HCT116 (cell line): Measurements from ENCODE around the gene USP10. TPM values are rescaled to one million over a fixed set of nuclear protein-coding genes. Genes with fewer than 3 reads are reported as not detected.

Source experiments
- ATAC-seq: fragments of 200-7000 bp; cut with Tn5 transposase; 2 replicates; pipeline ENCODE4 v1.9.1; 2020; ENCODE audit warnings: mild to moderate bottlenecking, moderate library complexity
- BruUV-seq: library from RNA; stranded (reverse); fragments of 400-500 nt; replicated peaks from 2 replicates; lab custom pipeline; 2021; lab: Mats Ljungman, UMichigan
- CTCF ChIA-PET: fragments of 300-600 bp; sonication (Branson Sonifier 250); formaldehyde crosslinking; loops from one replicate; lab custom pipeline; 2021; ENCODE audit warnings: antibody characterized with exemption; lab: Charles Lee
- POLR2A ChIA-PET: fragments of 300-600, 350-600 bp; sonication (Branson Sonifier 250); formaldehyde crosslinking; loops from one replicate; lab custom pipeline; 2021; ENCODE audit warnings: antibody characterized with exemption; lab: Charles Lee
- RAD21 ChIA-PET, 2 experiments: fragments of 300-600 bp; sonication (Branson Sonifier 250); formaldehyde crosslinking; loops; one replicate each; lab custom pipeline; 2023; ENCODE audit warnings: low total read pairs in 2 of 2; ENCODE audit not compliant: uncharacterized antibody in 2 of 2, unreplicated experiment in 2 of 2, low non-redundant PET in 1 of 2; lab: Charles Lee
- DNase-seq: peaks from one replicate; pipeline ENCODE4 v3.0.0-alpha.2; 2010; ENCODE audit warnings: low read depth, low spot score
- H2AFZ ChIP-seq: fragments of 200-600 bp; shearing (Covaris generic), sonication (generic); 2 replicates; pipeline ENCODE4 v1.6.1; 2017; ENCODE audit warnings: low read depth, mixed run types, mixed read lengths, antibody characterized with exemption, low read length; ENCODE audit not compliant: poor library complexity, severe bottlenecking
- H3K27ac ChIP-seq: 2 replicates; pipeline ENCODE4 v1.5.1; 2012; ENCODE audit warnings: low read depth, low read length
- H3K27me3 ChIP-seq: fragments of 200-600 bp; sonication (generic); 2 replicates; pipeline ENCODE4 v1.6.1; 2016; ENCODE audit warnings: mixed run types, low read length, mixed read lengths; ENCODE audit not compliant: insufficient read depth
- H3K36me3 ChIP-seq, 2 experiments: fragments of 200-500 bp in 1 of 2; fragments of 200-600 bp in 1 of 2; sonication (Bioruptor generic) in 1 of 2; sonication (generic) in 1 of 2; 2 replicates each; pipeline versions ENCODE4 v1.5.1 to v1.6.1; 2014 to 2016; ENCODE audit warnings: low read length in 2 of 2, inconsistent platforms in 1 of 2, mixed read lengths in 1 of 2, mixed run types in 1 of 2; ENCODE audit not compliant: insufficient read depth in 2 of 2, control insufficient read depth in 1 of 2
- H3K4me1 ChIP-seq, 2 experiments: fragments of 200-600 bp in 1 of 2; sonication (generic) in 1 of 2; 2 replicates each; pipeline versions ENCODE4 v1.5.1 to v1.6.1; 2012 to 2017; ENCODE audit warnings: low read length in 2 of 2, inconsistent platforms in 1 of 2, mild to moderate bottlenecking in 1 of 2, mixed read lengths in 1 of 2, mixed run types in 1 of 2, moderate library complexity in 1 of 2; ENCODE audit not compliant: insufficient read depth in 2 of 2, control insufficient read depth in 1 of 2
- H3K4me2 ChIP-seq: fragments of 200-600 bp; sonication (generic); 2 replicates; pipeline ENCODE4 v1.6.1; 2017; ENCODE audit warnings: mixed run types, low read length, mixed read lengths
- H3K4me3 ChIP-seq, 2 experiments: fragments of 200-600 bp in 1 of 2; sonication (generic) in 1 of 2; replicated peaks in 1 of 2; 2 replicates each; pipeline ENCODE4 v1.5.1; 2011 to 2016; ENCODE audit warnings: low read length in 2 of 2, control low read depth in 1 of 2, low read depth in 1 of 2, mild to moderate bottlenecking in 1 of 2, mixed read lengths in 1 of 2, mixed run types in 1 of 2
- H3K79me2 ChIP-seq: fragments of 200-600 bp; sonication (generic); 2 replicates; pipeline ENCODE4 v1.6.1; 2017; ENCODE audit warnings: mild to moderate bottlenecking, mixed run types, low read length, moderate library complexity, mixed read lengths; ENCODE audit not compliant: insufficient read depth
- H3K9ac ChIP-seq: fragments of 200-600 bp; sonication (generic); 2 replicates; pipeline ENCODE4 v1.6.1; 2016; ENCODE audit warnings: low read length, mixed read lengths
- H3K9me2 ChIP-seq: fragments of 200-600 bp; sonication (generic), shearing (Covaris generic); 2 replicates; pipeline ENCODE4 v1.6.1; 2017; ENCODE audit warnings: mixed run types, mild to moderate bottlenecking, moderate library complexity; ENCODE audit not compliant: insufficient read depth
- H3K9me3 ChIP-seq, 2 experiments: fragments of 200-500 bp in 1 of 2; fragments of 200-600 bp in 1 of 2; sonication (Bioruptor generic) in 1 of 2; sonication (generic) in 1 of 2; 2 replicates each; pipeline ENCODE4 v1.6.1; 2014 to 2017; ENCODE audit warnings: low read length in 2 of 2, mixed read lengths in 2 of 2, inconsistent platforms in 1 of 2, low read depth in 1 of 2, mild to moderate bottlenecking in 1 of 2, mixed run types in 1 of 2, moderate library complexity in 1 of 2; ENCODE audit not compliant: control insufficient read depth in 1 of 2, insufficient read depth in 1 of 2
- H4K20me1 ChIP-seq: fragments of 200-600 bp; sonication (generic), shearing (Covaris generic); 2 replicates; pipeline ENCODE4 v1.6.1; 2017; ENCODE audit warnings: mixed run types, mild to moderate bottlenecking, moderate library complexity; ENCODE audit not compliant: insufficient read depth
- CEBPB ChIP-seq: IDR thresholded peaks from 2 replicates; pipeline ENCODE4 v1.6.1; 2012; ENCODE audit warnings: low read depth
- EGR1 ChIP-seq: IDR thresholded peaks from 2 replicates; pipeline ENCODE4 v1.6.1; 2012; ENCODE audit warnings: low read depth
- ELF1 ChIP-seq: IDR thresholded peaks from 2 replicates; pipeline ENCODE4 v1.6.1; 2012; ENCODE audit warnings: low read depth, borderline replicate concordance
- FOSL1 ChIP-seq: IDR thresholded peaks from 2 replicates; pipeline ENCODE4 v1.6.1; 2012; ENCODE audit warnings: low read depth
- JUND ChIP-seq: IDR thresholded peaks from 2 replicates; pipeline ENCODE4 v1.6.1; 2012
- POLR2AphosphoS5 ChIP-seq: IDR thresholded peaks from 2 replicates; pipeline ENCODE4 v1.6.1; 2011; ENCODE audit warnings: mild to moderate bottlenecking, low read depth, low read length, moderate library complexity
- RAD21 ChIP-seq: IDR thresholded peaks from 2 replicates; pipeline ENCODE4 v1.6.1; 2012; ENCODE audit warnings: low read depth, mild to moderate bottlenecking
- SIN3A ChIP-seq: IDR thresholded peaks from 2 replicates; pipeline ENCODE4 v1.6.1; 2012; ENCODE audit warnings: low read depth
- SP1 ChIP-seq: IDR thresholded peaks from 2 replicates; pipeline ENCODE4 v1.6.1; 2012; ENCODE audit warnings: low read depth
- SRF ChIP-seq: IDR thresholded peaks from 2 replicates; pipeline ENCODE4 v1.6.1; 2012; ENCODE audit warnings: low read depth
- YY1 ChIP-seq: IDR thresholded peaks from 2 replicates; pipeline ENCODE4 v1.6.1; 2011; ENCODE audit warnings: low read length, low read depth, moderate library complexity, mild to moderate bottlenecking; ENCODE audit not compliant: insufficient replicate concordance; ENCODE audit errors: extremely low read depth
- ZFX ChIP-seq: fragments of 450-650 bp; IDR thresholded peaks from 2 replicates; pipeline ENCODE4 v1.6.1; 2017
- ZNF274 ChIP-seq: fragments of 200-500 bp; sonication (Bioruptor generic); IDR thresholded peaks from 2 replicates; pipeline ENCODE4 v1.6.1; 2014; ENCODE audit warnings: mild to moderate bottlenecking, low read depth, low read length, inconsistent platforms
- intact Hi-C: fragments of 100-400 bp; cut with micrococcal nuclease; formaldehyde crosslinking; loops from 2 replicates; pipeline ENCODE4 v1.10.0; 2022
- total RNA-seq: library from RNA; stranded (reverse); gene quantifications from one replicate; pipeline ENCODE4 v1.2.1, GENCODE V29; 2021; ENCODE audit not compliant: unreplicated experiment
- TF ChIP-seq, protein P1 (sequence below): IDR thresholded peaks from 2 replicates; pipeline ENCODE4 v1.6.1; 2012; ENCODE audit warnings: low read depth
- TF ChIP-seq, protein P2 (sequence below): IDR thresholded peaks from 2 replicates; pipeline ENCODE4 v1.6.1; 2012
- TF ChIP-seq, protein P3 (sequence below), 3 experiments: fragments of 200-600 bp in 1 of 3; sonication (generic) in 1 of 3; IDR thresholded peaks in 2 of 3; conservative IDR thresholded peaks in 1 of 3; 2 replicates each; pipeline ENCODE4 v1.5.1; 2012 to 2017; ENCODE audit warnings: low read depth in 2 of 3, low read length in 2 of 3, antibody characterized with exemption in 1 of 3, borderline replicate concordance in 1 of 3, control low read depth in 1 of 3, mild to moderate bottlenecking in 1 of 3, mixed read lengths in 1 of 3, mixed run types in 1 of 3, moderate library complexity in 1 of 3; ENCODE audit not compliant: insufficient read depth in 1 of 3
- TF ChIP-seq, protein P4 (sequence below): IDR thresholded peaks from 2 replicates; pipeline ENCODE4 v1.6.1; 2012

USP10 gene
- total RNA-seq, 1 experiment from 2014 or later = 175 TPM

DNA sequence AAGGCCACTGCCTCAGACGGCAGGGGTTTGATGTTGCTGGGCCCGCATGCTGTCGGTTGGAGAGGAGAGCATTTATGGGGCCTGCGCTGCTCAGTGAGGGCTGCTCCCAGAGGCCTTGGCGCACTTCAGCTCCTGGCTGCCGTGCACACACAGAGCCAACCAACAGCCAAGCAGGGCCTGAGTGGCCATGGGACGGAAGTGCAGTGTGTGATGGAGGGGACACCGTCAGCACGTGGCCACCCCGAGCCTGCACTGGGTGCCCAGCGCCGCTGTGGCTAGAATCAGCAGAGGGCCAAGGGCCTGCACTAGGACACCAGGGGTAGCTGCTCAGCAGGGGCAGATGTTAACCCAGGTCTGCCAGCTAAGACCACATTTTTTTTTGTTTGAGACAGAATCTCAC is 29.7 kb upstream of the USP10 start:
- POLR2A ChIA-PET = no interaction called here
- intact Hi-C loops = no loop called here
- TF ChIP-seq SP1 = no peak
- TF ChIP-seq JUND = no peak
- TF ChIP-seq ELF1 = no peak
- no peak for TF ChIP-seq POLR2AphosphoS5
- TF ChIP-seq, protein P1, sequence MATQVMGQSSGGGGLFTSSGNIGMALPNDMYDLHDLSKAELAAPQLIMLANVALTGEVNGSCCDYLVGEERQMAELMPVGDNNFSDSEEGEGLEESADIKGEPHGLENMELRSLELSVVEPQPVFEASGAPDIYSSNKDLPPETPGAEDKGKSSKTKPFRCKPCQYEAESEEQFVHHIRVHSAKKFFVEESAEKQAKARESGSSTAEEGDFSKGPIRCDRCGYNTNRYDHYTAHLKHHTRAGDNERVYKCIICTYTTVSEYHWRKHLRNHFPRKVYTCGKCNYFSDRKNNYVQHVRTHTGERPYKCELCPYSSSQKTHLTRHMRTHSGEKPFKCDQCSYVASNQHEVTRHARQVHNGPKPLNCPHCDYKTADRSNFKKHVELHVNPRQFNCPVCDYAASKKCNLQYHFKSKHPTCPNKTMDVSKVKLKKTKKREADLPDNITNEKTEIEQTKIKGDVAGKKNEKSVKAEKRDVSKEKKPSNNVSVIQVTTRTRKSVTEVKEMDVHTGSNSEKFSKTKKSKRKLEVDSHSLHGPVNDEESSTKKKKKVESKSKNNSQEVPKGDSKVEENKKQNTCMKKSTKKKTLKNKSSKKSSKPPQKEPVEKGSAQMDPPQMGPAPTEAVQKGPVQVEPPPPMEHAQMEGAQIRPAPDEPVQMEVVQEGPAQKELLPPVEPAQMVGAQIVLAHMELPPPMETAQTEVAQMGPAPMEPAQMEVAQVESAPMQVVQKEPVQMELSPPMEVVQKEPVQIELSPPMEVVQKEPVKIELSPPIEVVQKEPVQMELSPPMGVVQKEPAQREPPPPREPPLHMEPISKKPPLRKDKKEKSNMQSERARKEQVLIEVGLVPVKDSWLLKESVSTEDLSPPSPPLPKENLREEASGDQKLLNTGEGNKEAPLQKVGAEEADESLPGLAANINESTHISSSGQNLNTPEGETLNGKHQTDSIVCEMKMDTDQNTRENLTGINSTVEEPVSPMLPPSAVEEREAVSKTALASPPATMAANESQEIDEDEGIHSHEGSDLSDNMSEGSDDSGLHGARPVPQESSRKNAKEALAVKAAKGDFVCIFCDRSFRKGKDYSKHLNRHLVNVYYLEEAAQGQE = no peak
- TF ChIP-seq, protein P2, sequence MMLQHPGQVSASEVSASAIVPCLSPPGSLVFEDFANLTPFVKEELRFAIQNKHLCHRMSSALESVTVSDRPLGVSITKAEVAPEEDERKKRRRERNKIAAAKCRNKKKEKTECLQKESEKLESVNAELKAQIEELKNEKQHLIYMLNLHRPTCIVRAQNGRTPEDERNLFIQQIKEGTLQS = no peak
- TF ChIP-seq CEBPB = no peak
- TF ChIP-seq, protein P3, sequence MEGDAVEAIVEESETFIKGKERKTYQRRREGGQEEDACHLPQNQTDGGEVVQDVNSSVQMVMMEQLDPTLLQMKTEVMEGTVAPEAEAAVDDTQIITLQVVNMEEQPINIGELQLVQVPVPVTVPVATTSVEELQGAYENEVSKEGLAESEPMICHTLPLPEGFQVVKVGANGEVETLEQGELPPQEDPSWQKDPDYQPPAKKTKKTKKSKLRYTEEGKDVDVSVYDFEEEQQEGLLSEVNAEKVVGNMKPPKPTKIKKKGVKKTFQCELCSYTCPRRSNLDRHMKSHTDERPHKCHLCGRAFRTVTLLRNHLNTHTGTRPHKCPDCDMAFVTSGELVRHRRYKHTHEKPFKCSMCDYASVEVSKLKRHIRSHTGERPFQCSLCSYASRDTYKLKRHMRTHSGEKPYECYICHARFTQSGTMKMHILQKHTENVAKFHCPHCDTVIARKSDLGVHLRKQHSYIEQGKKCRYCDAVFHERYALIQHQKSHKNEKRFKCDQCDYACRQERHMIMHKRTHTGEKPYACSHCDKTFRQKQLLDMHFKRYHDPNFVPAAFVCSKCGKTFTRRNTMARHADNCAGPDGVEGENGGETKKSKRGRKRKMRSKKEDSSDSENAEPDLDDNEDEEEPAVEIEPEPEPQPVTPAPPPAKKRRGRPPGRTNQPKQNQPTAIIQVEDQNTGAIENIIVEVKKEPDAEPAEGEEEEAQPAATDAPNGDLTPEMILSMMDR (IDR thresholded peaks at IDR 0.05 in 2 of 3, conservative IDR thresholded peaks at IDR 0.05 in 1 of 3; ENCODE audit: borderline replicate concordance in 1 of 3, insufficient read depth in 1 of 3, low read depth in 2 of 3, low read length in 2 of 3) = no peak
- TF ChIP-seq, protein P4, sequence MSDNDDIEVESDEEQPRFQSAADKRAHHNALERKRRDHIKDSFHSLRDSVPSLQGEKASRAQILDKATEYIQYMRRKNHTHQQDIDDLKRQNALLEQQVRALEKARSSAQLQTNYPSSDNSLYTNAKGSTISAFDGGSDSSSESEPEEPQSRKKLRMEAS = no peak
- no peak for TF ChIP-seq FOSL1
- TF ChIP-seq SIN3A = no peak
- no peak for TF ChIP-seq ZFX
- TF ChIP-seq YY1 = no peak
- no peak for TF ChIP-seq SRF
- TF ChIP-seq ZNF274 = no peak
- no peak for TF ChIP-seq RAD21
- no peak for TF ChIP-seq EGR1
- TF ChIP-seq, all 23 proteins: peak for 0

More for the DNA sequence above, 29.7 kb upstream of the USP10 start:
- Histone ChIP-seq H3K9ac (no peak overlapping the region), H3K4me2 (no peak overlapping the region), H3K36me3 (peaks cover 0 to 2% of the 10 kb centered on the region in 2 experiments; a peak in 1 of 4 replicates), H3K9me3 (no peaks in the 10 kb centered on the region), H3K9me2 (no peaks in the 10 kb centered on the region), H4K20me1 (no peaks in the 10 kb centered on the region), H3K79me2 (no peaks in the 10 kb centered on the region), H3K4me1 (peaks cover 0 to 5% of the 10 kb centered on the region in 2 experiments; a peak in 1 of 4 replicates), H2AFZ (no peak overlapping the region), H3K27ac (no peak overlapping the region), H3K27me3 (no peaks in the 10 kb centered on the region), H3K4me3 (no peak overlapping the region)
- ChIA-PET RAD21 (interaction anchor here in 1 of 2 experiments (1.2 kb wide), 1 partner anchor 56 kb away, joined by 3 read pairs; no protein-coding TSS in a partner anchor), CTCF (interaction anchor here (0.9 to 3.4 kb wide), 3 partner anchors 56 to 69 kb away, joined by 3 to 15 read pairs (median 4); no protein-coding TSS in a partner anchor)
- DNase-seq (no peak), ATAC-seq (no peak)
- BruUV-seq = no TSS peak
